ENCODE data around the gene XPNPEP1. TPM values are rescaled to one million over a fixed set of nuclear protein-coding genes. Genes with fewer than 3 reads are reported as not detected.

XPNPEP1 gene
- total RNA-seq (2014; rRNA removed; shearing (Covaris generic)) = 70.7 and 89.2 TPM in 2 replicates

- peak; percentile 82 for DNase-seq (ENCODE audit: low read depth)
These were observed at the start of gene XPNPEP1 for GRCh38 chr10:109922976-109923921. XPNPEP1 (minus strand) TSS chr10:109923511; CDS start chr10:109923433, 78 bp downstream.

- no peak for DNase-seq (ENCODE audit: low read depth)
These were observed 49.2 kb upstream of the XPNPEP1 start for GRCh38 chr10:109972372-109973001.

GRCh38 chr10:109971634-109972033, 48.3 kb upstream of the XPNPEP1 start:
- no peak for DNase-seq (ENCODE audit: low read depth)

GRCh38 chr10:109969760-109970346, 46.5 kb upstream of the XPNPEP1 start:
- no peak for DNase-seq (ENCODE audit: low read depth)

GRCh38 chr10:109968953-109969759, 45.8 kb upstream of the XPNPEP1 start:
- no peak for DNase-seq (ENCODE audit: low read depth)

GRCh38 chr10:109967739-109968088, 44.4 kb upstream of the XPNPEP1 start:
- no peak for DNase-seq (ENCODE audit: low read depth)

- DNase-seq (ENCODE audit: low read depth) = no peak
These were observed 43.8 kb upstream of the XPNPEP1 start for GRCh38 chr10:109966961-109967738.

- no peak for DNase-seq (ENCODE audit: low read depth)
These were observed 41.0 kb upstream of the XPNPEP1 start for GRCh38 chr10:109964318-109964717.

- peak; percentile 12 for DNase-seq (ENCODE audit: low read depth)
These were observed 40.1 kb upstream of the XPNPEP1 start for GRCh38 chr10:109963439-109963838.

- no peak for DNase-seq (ENCODE audit: low read depth)
These were observed 38.9 kb upstream of the XPNPEP1 start for GRCh38 chr10:109962247-109962646.

GRCh38 chr10:109961174-109962001, 38.1 kb upstream of the XPNPEP1 start:
- DNase-seq (ENCODE audit: low read depth) = no peak

GRCh38 chr10:109960682-109961081, 37.4 kb upstream of the XPNPEP1 start:
- no peak for DNase-seq (ENCODE audit: low read depth)

GRCh38 chr10:109959259-109960145, 36.2 kb upstream of the XPNPEP1 start:
- no peak for DNase-seq (ENCODE audit: low read depth)

GRCh38 chr10:109958059-109958458, 34.7 kb upstream of the XPNPEP1 start:
- no peak for DNase-seq (ENCODE audit: low read depth)

- no peak for DNase-seq (ENCODE audit: low read depth)
These were observed 33.9 kb upstream of the XPNPEP1 start for GRCh38 chr10:109957092-109957797.

GRCh38 chr10:109956454-109957091, 33.3 kb upstream of the XPNPEP1 start:
- DNase-seq (ENCODE audit: low read depth) = peak; percentile 58

GRCh38 chr10:109953766-109954165, 30.5 kb upstream of the XPNPEP1 start:
- no peak for DNase-seq (ENCODE audit: low read depth)

GRCh38 chr10:109952526-109952925, 29.2 kb upstream of the XPNPEP1 start:
- DNase-seq (ENCODE audit: low read depth) = no peak
